ENCODE results near the gene TEP1. TPM values are rescaled to one million over a fixed set of nuclear protein-coding genes. Genes with fewer than 3 reads are reported as not detected.

The TEP1 gene
- total and polyA plus RNA-seq, 2 of the 8 experiments (the other 6 are each of a cell fraction or from before 2014, with no cell fraction given) = 6.9 to 10.7 TPM

GRCh38 chr14:20379743-20380142 is 33.6 kb downstream of the TEP1 start (continued):
- TF ChIP-seq CHD7 (IDR thresholded peaks at IDR 0.05; ENCODE audit: insufficient replicate concordance, low read length) = no peak
- TF ChIP-seq ATF3 (IDR thresholded peaks at IDR 0.05; ENCODE audit: insufficient read depth, low read depth, low read length) = no peak
- TF ChIP-seq TAF7 (optimal IDR thresholded peaks at IDR 0.05; ENCODE audit: borderline replicate concordance, low read depth, low read length) = no peak
- no peak for TF ChIP-seq FOSL1 (IDR thresholded peaks at IDR 0.05; ENCODE audit: insufficient read depth, low read depth, low read length)
- TF ChIP-seq BRCA1 (IDR thresholded peaks at IDR 0.05; ENCODE audit: low read depth, low read length) = no peak
- TF ChIP-seq KDM1A (IDR thresholded peaks at IDR 0.05; ENCODE audit: borderline replicate concordance, low read length) = no peak
- TF ChIP-seq RAD21 (IDR thresholded peaks at IDR 0.05 in 1 of 2, conservative IDR thresholded peaks at IDR 0.05 in 1 of 2; ENCODE audit: low read depth in 2 of 2, low read length in 2 of 2) = no peak
